HCT116 (cell line): ENCODE measurements around the gene KIAA1671. TPM values are rescaled to one million over a fixed set of nuclear protein-coding genes. Genes with fewer than 3 reads are reported as not detected.

Experiments
- ATAC-seq: fragments of 200-7000 bp; cut with Tn5 transposase; 2 replicates; pipeline ENCODE4 v1.9.1; 2020; ENCODE audit warnings: mild to moderate bottlenecking, moderate library complexity
- BruUV-seq: library from RNA; stranded (reverse); fragments of 400-500 nt; replicated peaks from 2 replicates; lab custom pipeline; 2021; lab: Mats Ljungman, UMichigan
- CTCF ChIA-PET: fragments of 300-600 bp; sonication (Branson Sonifier 250); formaldehyde crosslinking; loops from one replicate; lab custom pipeline; 2021; ENCODE audit warnings: antibody characterized with exemption; lab: Charles Lee
- POLR2A ChIA-PET: fragments of 300-600, 350-600 bp; sonication (Branson Sonifier 250); formaldehyde crosslinking; loops from one replicate; lab custom pipeline; 2021; ENCODE audit warnings: antibody characterized with exemption; lab: Charles Lee
- RAD21 ChIA-PET, 2 experiments: fragments of 300-600 bp; sonication (Branson Sonifier 250); formaldehyde crosslinking; loops; one replicate each; lab custom pipeline; 2023; ENCODE audit warnings: low total read pairs in 2 of 2; ENCODE audit not compliant: uncharacterized antibody in 2 of 2, unreplicated experiment in 2 of 2, low non-redundant PET in 1 of 2; lab: Charles Lee
- DNase-seq: peaks from one replicate; pipeline ENCODE4 v3.0.0-alpha.2; 2010; ENCODE audit warnings: low read depth, low spot score
- H2AFZ ChIP-seq: fragments of 200-600 bp; shearing (Covaris generic), sonication (generic); 2 replicates; pipeline ENCODE4 v1.6.1; 2017; ENCODE audit warnings: low read depth, mixed run types, mixed read lengths, antibody characterized with exemption, low read length; ENCODE audit not compliant: poor library complexity, severe bottlenecking
- H3K27ac ChIP-seq: 2 replicates; pipeline ENCODE4 v1.5.1; 2012; ENCODE audit warnings: low read depth, low read length
- H3K27me3 ChIP-seq: fragments of 200-600 bp; sonication (generic); 2 replicates; pipeline ENCODE4 v1.6.1; 2016; ENCODE audit warnings: mixed run types, low read length, mixed read lengths; ENCODE audit not compliant: insufficient read depth
- H3K36me3 ChIP-seq, 2 experiments: fragments of 200-500 bp in 1 of 2; fragments of 200-600 bp in 1 of 2; sonication (Bioruptor generic) in 1 of 2; sonication (generic) in 1 of 2; 2 replicates each; pipeline versions ENCODE4 v1.5.1 to v1.6.1; 2014 to 2016; ENCODE audit warnings: low read length in 2 of 2, inconsistent platforms in 1 of 2, mixed read lengths in 1 of 2, mixed run types in 1 of 2; ENCODE audit not compliant: insufficient read depth in 2 of 2, control insufficient read depth in 1 of 2
- H3K4me1 ChIP-seq, 2 experiments: fragments of 200-600 bp in 1 of 2; sonication (generic) in 1 of 2; 2 replicates each; pipeline versions ENCODE4 v1.5.1 to v1.6.1; 2012 to 2017; ENCODE audit warnings: low read length in 2 of 2, inconsistent platforms in 1 of 2, mild to moderate bottlenecking in 1 of 2, mixed read lengths in 1 of 2, mixed run types in 1 of 2, moderate library complexity in 1 of 2; ENCODE audit not compliant: insufficient read depth in 2 of 2, control insufficient read depth in 1 of 2
- H3K4me2 ChIP-seq: fragments of 200-600 bp; sonication (generic); 2 replicates; pipeline ENCODE4 v1.6.1; 2017; ENCODE audit warnings: mixed run types, low read length, mixed read lengths
- H3K4me3 ChIP-seq, 2 experiments: fragments of 200-600 bp in 1 of 2; sonication (generic) in 1 of 2; replicated peaks in 1 of 2; 2 replicates each; pipeline ENCODE4 v1.5.1; 2011 to 2016; ENCODE audit warnings: low read length in 2 of 2, control low read depth in 1 of 2, low read depth in 1 of 2, mild to moderate bottlenecking in 1 of 2, mixed read lengths in 1 of 2, mixed run types in 1 of 2
- H3K79me2 ChIP-seq: fragments of 200-600 bp; sonication (generic); 2 replicates; pipeline ENCODE4 v1.6.1; 2017; ENCODE audit warnings: mild to moderate bottlenecking, mixed run types, low read length, moderate library complexity, mixed read lengths; ENCODE audit not compliant: insufficient read depth
- H3K9ac ChIP-seq: fragments of 200-600 bp; sonication (generic); 2 replicates; pipeline ENCODE4 v1.6.1; 2016; ENCODE audit warnings: low read length, mixed read lengths
- H3K9me2 ChIP-seq: fragments of 200-600 bp; sonication (generic), shearing (Covaris generic); 2 replicates; pipeline ENCODE4 v1.6.1; 2017; ENCODE audit warnings: mixed run types, mild to moderate bottlenecking, moderate library complexity; ENCODE audit not compliant: insufficient read depth
- H3K9me3 ChIP-seq, 2 experiments: fragments of 200-500 bp in 1 of 2; fragments of 200-600 bp in 1 of 2; sonication (Bioruptor generic) in 1 of 2; sonication (generic) in 1 of 2; 2 replicates each; pipeline ENCODE4 v1.6.1; 2014 to 2017; ENCODE audit warnings: low read length in 2 of 2, mixed read lengths in 2 of 2, inconsistent platforms in 1 of 2, low read depth in 1 of 2, mild to moderate bottlenecking in 1 of 2, mixed run types in 1 of 2, moderate library complexity in 1 of 2; ENCODE audit not compliant: control insufficient read depth in 1 of 2, insufficient read depth in 1 of 2
- H4K20me1 ChIP-seq: fragments of 200-600 bp; sonication (generic), shearing (Covaris generic); 2 replicates; pipeline ENCODE4 v1.6.1; 2017; ENCODE audit warnings: mixed run types, mild to moderate bottlenecking, moderate library complexity; ENCODE audit not compliant: insufficient read depth
- CBX3 ChIP-seq: IDR thresholded peaks from 2 replicates; pipeline ENCODE4 v1.6.1; 2012; ENCODE audit warnings: low read depth
- ELF1 ChIP-seq: IDR thresholded peaks from 2 replicates; pipeline ENCODE4 v1.6.1; 2012; ENCODE audit warnings: low read depth, borderline replicate concordance
- JUND ChIP-seq: IDR thresholded peaks from 2 replicates; pipeline ENCODE4 v1.6.1; 2012
- RAD21 ChIP-seq: IDR thresholded peaks from 2 replicates; pipeline ENCODE4 v1.6.1; 2012; ENCODE audit warnings: low read depth, mild to moderate bottlenecking
- TCF7L2 ChIP-seq: IDR thresholded peaks from 2 replicates; pipeline ENCODE4 v1.7.0; 2011; ENCODE audit warnings: borderline replicate concordance, inconsistent platforms; ENCODE audit not compliant: insufficient read depth, insufficient read length; ENCODE audit errors: extremely low read depth
- YY1 ChIP-seq: IDR thresholded peaks from 2 replicates; pipeline ENCODE4 v1.6.1; 2011; ENCODE audit warnings: low read length, low read depth, moderate library complexity, mild to moderate bottlenecking; ENCODE audit not compliant: insufficient replicate concordance; ENCODE audit errors: extremely low read depth
- ZNF274 ChIP-seq: fragments of 200-500 bp; sonication (Bioruptor generic); IDR thresholded peaks from 2 replicates; pipeline ENCODE4 v1.6.1; 2014; ENCODE audit warnings: mild to moderate bottlenecking, low read depth, low read length, inconsistent platforms
- intact Hi-C: fragments of 100-400 bp; cut with micrococcal nuclease; formaldehyde crosslinking; loops from 2 replicates; pipeline ENCODE4 v1.10.0; 2022
- total RNA-seq: library from RNA; stranded (reverse); gene quantifications from one replicate; pipeline ENCODE4 v1.2.1, GENCODE V29; 2021; ENCODE audit not compliant: unreplicated experiment
- TF ChIP-seq, protein P1 (sequence below): IDR thresholded peaks from 2 replicates; pipeline ENCODE4 v1.6.1; 2011; ENCODE audit warnings: mild to moderate bottlenecking, low read length, moderate library complexity; ENCODE audit not compliant: insufficient replicate concordance; ENCODE audit errors: extremely low read depth
- TF ChIP-seq, protein P2 (sequence below): IDR thresholded peaks from 2 replicates; pipeline ENCODE4 v1.6.1; 2012

KIAA1671 gene
- total RNA-seq, 1 experiment from 2014 or later: 36.8 TPM

DNA sequence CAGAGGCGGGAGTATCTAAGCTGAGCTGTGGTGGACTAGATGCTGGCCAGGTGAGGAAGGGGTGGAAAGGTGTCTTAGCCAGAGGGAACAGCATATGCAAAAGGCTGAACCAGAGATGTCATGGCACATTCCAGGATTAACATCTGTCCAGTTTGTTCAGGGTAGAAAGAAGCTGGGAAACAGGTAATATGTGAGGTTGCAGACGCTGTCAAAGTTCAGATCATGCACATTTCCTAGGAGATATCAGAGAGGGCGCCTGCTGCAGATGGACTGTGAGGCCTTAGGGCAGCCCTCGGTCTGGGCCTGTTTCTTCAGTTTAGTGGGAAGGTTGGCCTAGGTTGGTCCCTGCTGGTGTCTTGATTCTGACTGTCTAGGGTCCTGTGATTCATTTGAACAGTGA lies 149.5 kb downstream of the KIAA1671 start (continued):
- TF ChIP-seq, protein P1, sequence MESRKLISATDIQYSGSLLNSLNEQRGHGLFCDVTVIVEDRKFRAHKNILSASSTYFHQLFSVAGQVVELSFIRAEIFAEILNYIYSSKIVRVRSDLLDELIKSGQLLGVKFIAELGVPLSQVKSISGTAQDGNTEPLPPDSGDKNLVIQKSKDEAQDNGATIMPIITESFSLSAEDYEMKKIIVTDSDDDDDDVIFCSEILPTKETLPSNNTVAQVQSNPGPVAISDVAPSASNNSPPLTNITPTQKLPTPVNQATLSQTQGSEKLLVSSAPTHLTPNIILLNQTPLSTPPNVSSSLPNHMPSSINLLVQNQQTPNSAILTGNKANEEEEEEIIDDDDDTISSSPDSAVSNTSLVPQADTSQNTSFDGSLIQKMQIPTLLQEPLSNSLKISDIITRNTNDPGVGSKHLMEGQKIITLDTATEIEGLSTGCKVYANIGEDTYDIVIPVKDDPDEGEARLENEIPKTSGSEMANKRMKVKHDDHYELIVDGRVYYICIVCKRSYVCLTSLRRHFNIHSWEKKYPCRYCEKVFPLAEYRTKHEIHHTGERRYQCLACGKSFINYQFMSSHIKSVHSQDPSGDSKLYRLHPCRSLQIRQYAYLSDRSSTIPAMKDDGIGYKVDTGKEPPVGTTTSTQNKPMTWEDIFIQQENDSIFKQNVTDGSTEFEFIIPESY: no peak
- TF ChIP-seq, protein P2, sequence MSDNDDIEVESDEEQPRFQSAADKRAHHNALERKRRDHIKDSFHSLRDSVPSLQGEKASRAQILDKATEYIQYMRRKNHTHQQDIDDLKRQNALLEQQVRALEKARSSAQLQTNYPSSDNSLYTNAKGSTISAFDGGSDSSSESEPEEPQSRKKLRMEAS: no peak
- TF ChIP-seq TCF7L2 (no peak), RAD21 (no peak), CBX3 (no peak)

DNA sequence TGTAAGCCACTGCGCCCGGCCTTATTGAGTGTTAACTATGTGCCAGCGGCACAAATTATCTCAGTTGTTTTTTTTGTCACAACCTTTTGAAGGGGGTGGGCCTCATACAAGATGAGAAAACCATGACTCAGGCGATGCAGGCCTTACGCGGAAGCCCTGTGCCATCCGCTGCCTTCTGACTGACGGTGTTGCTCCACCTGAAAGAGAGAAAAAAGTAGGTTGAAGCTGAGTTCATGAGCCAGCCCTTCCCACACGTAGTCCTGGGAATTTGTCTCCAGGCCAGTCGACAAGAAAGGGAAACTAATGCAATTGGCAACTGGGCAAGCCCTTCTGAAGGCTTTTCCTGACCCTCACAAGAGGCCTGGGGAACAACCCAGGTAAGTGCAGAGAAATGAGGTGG lies 150.2 kb downstream of the KIAA1671 start:
- H3K27ac ChIP-seq: no peak overlapping the region
- BruUV-seq: no TSS peak
- H3K79me2 ChIP-seq: no peaks in the 10 kb centered on the region
- TF ChIP-seq JUND: no peak
- TF ChIP-seq TCF7L2: no peak
- TF ChIP-seq RAD21: no peak
- no peak for TF ChIP-seq YY1
- no peak for TF ChIP-seq ZNF274
- no peak for TF ChIP-seq ELF1
- H3K9me3 ChIP-seq: no peaks in the 10 kb centered on the region
- no peak for ATAC-seq
- H3K9ac ChIP-seq: no peak overlapping the region
- no peaks in the 10 kb centered on the region for H3K4me1 ChIP-seq
- ChIA-PET RAD21 (no interaction called here), POLR2A (no interaction called here), CTCF (no interaction called here)
- H3K9me2 ChIP-seq: no peaks in the 10 kb centered on the region
- H3K36me3 ChIP-seq: no peaks in the 10 kb centered on the region
- no peak overlapping the region for H3K4me3 ChIP-seq
- intact Hi-C loops: no loop called here
- no peaks in the 10 kb centered on the region for H3K27me3 ChIP-seq
- no peak overlapping the region for H3K4me2 ChIP-seq
- no peaks in the 10 kb centered on the region for H4K20me1 ChIP-seq
- DNase-seq: no peak
- no peak overlapping the region for H2AFZ ChIP-seq
